Calu3 (cell line): ENCODE data around the gene USP20. TPM values are rescaled to one million over a fixed set of nuclear protein-coding genes. Genes with fewer than 3 reads are reported as not detected.

Experiments
- BruUV-seq: library from RNA; stranded (reverse); fragments of 400-500 nt; replicated peaks from 2 replicates; lab custom pipeline; 2021; lab: Mats Ljungman, UMichigan
- CTCF ChIA-PET: fragments of 300-600 bp; sonication (Branson Sonifier 250); formaldehyde crosslinking; loops from one replicate; lab custom pipeline; 2022; ENCODE audit warnings: antibody characterized with exemption; lab: Charles Lee
- DNase-seq: peaks from one replicate; pipeline ENCODE4 v3.0.0; 2022
- H3K27ac Mint-ChIP-seq: one replicate; pipeline ENCODE4 v1.8.0; 2022; ENCODE audit warnings: mixed read lengths; ENCODE audit not compliant: unreplicated experiment
- H3K27me3 Mint-ChIP-seq: one replicate; pipeline ENCODE4 v1.8.0; 2022; ENCODE audit warnings: mixed read lengths; ENCODE audit not compliant: unreplicated experiment
- H3K36me3 Mint-ChIP-seq: one replicate; pipeline ENCODE4 v1.8.0; 2022; ENCODE audit warnings: mild to moderate bottlenecking, moderate library complexity, mixed read lengths; ENCODE audit not compliant: insufficient read depth, unreplicated experiment
- H3K4me1 Mint-ChIP-seq: one replicate; pipeline ENCODE4 v1.8.0; 2022; ENCODE audit warnings: mild to moderate bottlenecking, low read depth, mixed read lengths; ENCODE audit not compliant: unreplicated experiment
- H3K4me3 Mint-ChIP-seq: one replicate; pipeline ENCODE4 v1.8.0; 2022; ENCODE audit warnings: mild to moderate bottlenecking, low read depth, moderate library complexity, mixed read lengths; ENCODE audit not compliant: unreplicated experiment
- H3K9me3 Mint-ChIP-seq: one replicate; pipeline ENCODE4 v1.8.0; 2022; ENCODE audit warnings: low read depth, mixed read lengths; ENCODE audit not compliant: unreplicated experiment
- CTCF ChIP-seq: fragments of 200-600 bp; IDR thresholded peaks from one replicate; pipeline ENCODE4 v1.8.0; 2022; ENCODE audit warnings: antibody characterized with exemption; ENCODE audit not compliant: unreplicated experiment
- intact Hi-C: fragments of 100-400 bp; cut with micrococcal nuclease; formaldehyde crosslinking; loops from one replicate; pipeline ENCODE4 v1.10.0; 2022; ENCODE audit not compliant: unreplicated experiment
- total RNA-seq: library from RNA; stranded (reverse); gene quantifications from 2 replicates; pipeline ENCODE4 v1.2.3, GENCODE V29; 2022

Gene USP20
- total RNA-seq, 1 experiment from 2014 or later = 14.9 TPM

- CTCF ChIA-PET = no interaction called here
- Mint-ChIP-seq H3K9me3 (no peaks in the 10 kb centered on the region), H3K4me1 (no peaks in the 10 kb centered on the region), H3K36me3 (peaks cover 43% of the 10 kb centered on the region), H3K4me3 (no peak overlapping the region), H3K27ac (no peak overlapping the region), H3K27me3 (no peaks in the 10 kb centered on the region)
- DNase-seq = no peak
- TF ChIP-seq CTCF = no peak
- no TSS peak for BruUV-seq
- intact Hi-C loops = no loop called here
Observed at GRCh38 chr9:129806061-129806460, 29.2 kb upstream of the USP20 start.

DNA sequence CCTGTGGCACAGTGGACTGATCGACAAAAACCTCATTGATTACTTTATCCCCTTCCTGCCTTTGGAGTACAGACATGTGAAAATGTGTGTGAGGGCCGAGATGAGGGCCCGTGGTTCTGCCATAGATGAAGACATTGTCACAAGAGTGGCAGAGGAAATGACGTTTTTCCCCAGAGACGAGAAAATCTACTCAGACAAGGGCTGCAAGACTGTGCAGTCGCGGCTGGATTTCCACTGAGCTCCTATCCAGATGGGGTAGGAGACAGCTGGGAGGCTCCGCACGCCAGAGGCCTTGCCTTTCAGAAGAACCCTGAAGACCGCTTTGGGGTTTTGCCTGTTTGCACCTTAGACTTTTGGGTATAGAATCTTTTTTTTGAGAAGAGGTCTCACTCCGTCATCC is 25.9 kb upstream of the USP20 start:
- peaks cover 34% of the 10 kb centered on the region for H3K36me3 Mint-ChIP-seq

DNA sequence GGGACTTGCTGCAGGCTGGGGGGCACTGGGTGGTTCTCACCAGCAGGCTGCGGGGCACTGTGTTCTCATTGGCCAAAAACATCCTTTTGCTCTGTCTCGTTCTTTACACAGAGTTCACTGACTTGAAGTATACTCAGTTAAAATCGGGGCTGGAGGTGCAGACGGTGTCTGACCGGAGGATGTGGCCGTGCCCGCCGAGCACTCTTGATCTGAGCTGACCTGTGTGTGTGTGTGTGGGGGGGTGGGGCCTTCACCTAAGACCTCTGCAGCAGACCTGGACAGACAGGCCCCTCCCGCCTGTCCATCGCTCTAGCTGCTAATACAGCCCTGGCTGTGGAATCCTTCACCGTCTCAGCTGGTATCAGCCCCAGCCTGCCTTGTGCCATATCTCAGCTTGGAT is 25.1 kb upstream of the USP20 start:
- CTCF ChIA-PET = no interaction called here
- intact Hi-C loops = no loop called here
- no peaks in the 10 kb centered on the region for H3K9me3 Mint-ChIP-seq
- H3K36me3 Mint-ChIP-seq = peaks cover 33% of the 10 kb centered on the region
- DNase-seq = no peak
- H3K4me1 Mint-ChIP-seq = no peaks in the 10 kb centered on the region
- TF ChIP-seq CTCF = no peak
- no peak overlapping the region for H3K4me3 Mint-ChIP-seq
- no TSS peak for BruUV-seq
- H3K27me3 Mint-ChIP-seq = no peaks in the 10 kb centered on the region
- H3K27ac Mint-ChIP-seq = no peak overlapping the region

More for the DNA sequence above, 25.9 kb upstream of the USP20 start:
- TF ChIP-seq CTCF = no peak
- DNase-seq = no peak
- CTCF ChIA-PET = no interaction called here
- no peaks in the 10 kb centered on the region for H3K27me3 Mint-ChIP-seq
- no TSS peak for BruUV-seq
- H3K9me3 Mint-ChIP-seq = no peaks in the 10 kb centered on the region
- intact Hi-C loops = no loop called here
- H3K4me1 Mint-ChIP-seq = no peaks in the 10 kb centered on the region
- H3K27ac Mint-ChIP-seq = no peak overlapping the region
- no peak overlapping the region for H3K4me3 Mint-ChIP-seq

DNA sequence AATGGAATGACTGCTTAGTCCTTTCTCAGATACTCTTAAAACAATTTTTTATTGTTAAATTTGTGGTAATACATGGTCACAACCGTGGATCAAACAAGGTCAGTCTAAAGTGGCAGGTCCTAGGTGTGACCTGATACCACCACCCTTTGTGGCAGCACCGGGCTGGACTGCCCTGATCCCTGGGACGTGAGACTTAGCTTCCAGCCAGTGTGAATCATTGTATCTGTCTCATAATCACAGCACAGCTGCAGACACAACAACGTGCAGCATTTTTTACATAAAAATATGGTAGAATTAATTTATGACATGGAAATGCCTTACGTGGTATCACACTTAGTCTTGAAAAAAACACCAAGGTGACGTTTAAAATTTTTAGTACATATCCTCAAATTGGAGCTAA is 24.5 kb upstream of the USP20 start:
- DNase-seq = no peak
- no peak overlapping the region for H3K4me3 Mint-ChIP-seq
- no peak overlapping the region for H3K27ac Mint-ChIP-seq
- CTCF ChIA-PET = no interaction called here
- TF ChIP-seq CTCF = no peak
- H3K4me1 Mint-ChIP-seq = no peaks in the 10 kb centered on the region
- intact Hi-C loops = no loop called here
- H3K9me3 Mint-ChIP-seq = no peaks in the 10 kb centered on the region
- BruUV-seq = TSS peak; percentile 21
- no peaks in the 10 kb centered on the region for H3K27me3 Mint-ChIP-seq
- peaks cover 32% of the 10 kb centered on the region for H3K36me3 Mint-ChIP-seq
